ENCODE data around the gene PATZ1.

Gene PATZ1

GRCh38 chr22:31284281-31285155 lies 61.6 kb downstream of the PATZ1 start:
- FAIRE-seq (no peak), DNase-seq (ENCODE audit: low spot score) (no peak)

DNA sequence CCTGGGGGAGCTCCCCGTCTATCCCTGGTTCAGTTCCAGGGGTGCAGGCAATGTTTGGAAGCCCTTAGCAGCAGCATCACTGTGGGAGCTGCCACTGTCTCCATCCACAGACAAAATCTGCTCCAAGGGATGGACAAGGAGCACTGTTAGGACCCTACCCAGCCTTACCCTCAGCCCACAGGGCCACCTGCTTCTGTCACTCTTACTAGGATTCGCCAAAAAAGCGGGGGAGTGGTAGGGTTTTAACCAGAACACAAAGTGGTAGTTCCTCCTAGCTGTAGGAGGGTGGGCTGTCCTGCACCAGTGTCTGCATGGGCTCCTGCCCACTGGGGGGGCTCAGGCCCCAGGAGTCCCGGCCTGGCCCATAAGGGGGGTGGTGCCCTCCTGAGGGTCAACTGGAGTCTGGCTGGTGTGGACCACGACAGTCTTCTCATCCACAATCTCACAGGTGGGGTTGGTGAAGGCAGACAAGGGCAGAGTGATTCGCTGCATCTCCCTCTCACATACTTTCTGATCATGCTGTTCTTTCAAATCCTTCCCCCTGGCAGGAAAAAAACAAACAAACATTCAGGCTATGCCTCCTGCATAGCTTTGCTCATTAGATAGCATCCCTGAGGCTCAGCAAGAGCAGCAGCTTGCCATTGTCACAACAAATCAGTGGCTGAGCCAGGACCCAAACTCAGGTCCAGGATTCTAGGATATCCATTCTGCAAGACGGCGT lies 63.2 kb downstream of the PATZ1 start:
- no peak for DNase-seq (ENCODE audit: low spot score)
- peak; percentile 74 for FAIRE-seq

- FAIRE-seq (no peak), DNase-seq (ENCODE audit: low spot score) (no peak)
Measured at GRCh38 chr22:31281733-31282132, 64.4 kb downstream of the PATZ1 start.

- no peak for FAIRE-seq
- no peak for DNase-seq (ENCODE audit: low spot score)
Measured at GRCh38 chr22:31279821-31280505, 66.2 kb downstream of the PATZ1 start.

GRCh38 chr22:31279327-31279669 lies 66.8 kb downstream of the PATZ1 start:
- DNase-seq (ENCODE audit: low spot score): no peak
- FAIRE-seq: no peak

DNA sequence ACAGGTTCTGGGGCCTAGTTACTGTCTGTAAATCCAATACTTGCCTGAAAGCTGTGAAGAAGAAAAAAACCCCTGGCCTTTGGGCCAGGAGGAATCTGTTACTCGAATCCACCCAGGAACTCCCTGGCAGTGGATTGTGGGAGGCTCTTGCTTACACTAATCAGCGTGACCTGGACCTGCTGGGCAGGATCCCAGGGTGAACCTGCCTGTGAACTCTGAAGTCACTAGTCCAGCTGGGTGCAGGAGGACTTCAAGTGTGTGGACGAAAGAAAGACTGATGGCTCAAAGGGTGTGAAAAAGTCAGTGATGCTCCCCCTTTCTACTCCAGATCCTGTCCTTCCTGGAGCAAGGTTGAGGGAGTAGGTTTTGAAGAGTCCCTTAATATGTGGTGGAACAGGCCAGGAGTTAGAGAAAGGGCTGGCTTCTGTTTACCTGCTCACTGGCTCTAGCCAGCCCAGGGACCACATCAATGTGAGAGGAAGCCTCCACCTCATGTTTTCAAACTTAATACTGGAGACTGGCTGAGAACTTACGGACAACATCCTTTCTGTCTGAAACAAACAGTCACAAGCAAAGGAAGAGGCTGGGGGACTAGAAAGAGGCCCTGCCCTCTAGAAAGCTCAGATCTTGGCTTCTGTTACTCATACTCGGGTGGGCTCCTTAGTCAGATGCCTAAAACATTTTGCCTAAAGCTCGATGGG lies 67.4 kb downstream of the PATZ1 start:
- no peak for FAIRE-seq
- DNase-seq (ENCODE audit: low spot score): no peak

GRCh38 chr22:31278151-31278621 lies 68.0 kb downstream of the PATZ1 start:
- FAIRE-seq: no peak
- DNase-seq (ENCODE audit: low spot score): no peak

- DNase-seq (ENCODE audit: low spot score) (no peak), FAIRE-seq (no peak)
Measured at GRCh38 chr22:31277741-31278140, 68.4 kb downstream of the PATZ1 start.

GRCh38 chr22:31276426-31277167 lies 69.5 kb downstream of the PATZ1 start:
- no peak for FAIRE-seq
- no peak for DNase-seq (ENCODE audit: low spot score)
